ENCODE data around the gene ZNF280C.

DNA sequence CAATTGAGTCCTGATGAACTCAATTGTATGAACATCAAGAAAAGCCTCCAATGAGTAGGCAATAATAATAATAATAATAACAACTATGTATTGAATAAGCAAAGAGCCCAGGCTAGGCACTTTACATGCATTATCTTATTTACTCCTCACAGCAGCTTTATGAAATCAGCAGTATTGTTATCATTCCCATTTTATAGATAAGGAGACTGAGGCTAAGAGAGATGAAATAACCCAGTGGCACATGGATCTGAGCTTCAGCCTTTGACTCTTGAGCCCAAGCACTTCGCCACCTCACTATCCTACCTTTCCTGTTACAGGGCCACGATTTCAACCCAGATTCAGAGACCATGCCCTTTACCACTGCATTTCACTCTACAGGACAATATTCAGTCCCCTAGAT lies 93.8 kb downstream of the ZNF280C start:
- TF ChIP-seq GATA2 (IDR thresholded peaks at IDR 0.05; ENCODE audit: low read depth, low read length) = no peak
- no peak for TF ChIP-seq GATA3 (IDR thresholded peaks at IDR 0.05; ENCODE audit: low read depth, low read length)
